ENCODE data around the gene CATSPERE. TPM values are rescaled to one million over a fixed set of nuclear protein-coding genes. Genes with fewer than 3 reads are reported as not detected.

CATSPERE gene
- total RNA-seq, 4 donors from 2014 or later: 0.49 to 0.58 (median 0.56) TPM; not detected in 1

DNA sequence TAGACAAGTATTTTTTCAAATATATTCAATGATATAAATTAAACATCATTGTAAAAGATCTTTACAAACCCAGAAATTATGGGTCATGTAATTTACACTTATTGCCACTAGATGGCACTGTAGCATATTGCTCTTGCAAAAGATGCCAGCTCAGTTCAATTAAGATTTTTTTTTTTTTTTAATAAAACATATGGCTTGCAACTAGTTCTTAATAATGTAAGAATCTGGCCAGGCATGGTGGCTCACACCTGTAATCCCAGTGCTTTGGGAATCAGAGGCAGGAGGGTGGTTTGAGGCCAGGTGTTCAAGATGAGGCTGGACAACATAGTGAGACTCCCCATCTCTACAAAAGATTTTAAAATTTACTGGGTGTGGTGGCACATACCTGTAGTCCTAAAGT, 142.4 kb downstream of the CATSPERE start:
- in situ Hi-C loops (cut with MboI; ENCODE audit: low sequenced_read_pairs in 4 of 4): loop anchor here in 3 of 4 donors (5.0 to 25.0 kb wide), 3 partner anchors 194 to 441 kb away; no protein-coding TSS in a partner anchor

DNA sequence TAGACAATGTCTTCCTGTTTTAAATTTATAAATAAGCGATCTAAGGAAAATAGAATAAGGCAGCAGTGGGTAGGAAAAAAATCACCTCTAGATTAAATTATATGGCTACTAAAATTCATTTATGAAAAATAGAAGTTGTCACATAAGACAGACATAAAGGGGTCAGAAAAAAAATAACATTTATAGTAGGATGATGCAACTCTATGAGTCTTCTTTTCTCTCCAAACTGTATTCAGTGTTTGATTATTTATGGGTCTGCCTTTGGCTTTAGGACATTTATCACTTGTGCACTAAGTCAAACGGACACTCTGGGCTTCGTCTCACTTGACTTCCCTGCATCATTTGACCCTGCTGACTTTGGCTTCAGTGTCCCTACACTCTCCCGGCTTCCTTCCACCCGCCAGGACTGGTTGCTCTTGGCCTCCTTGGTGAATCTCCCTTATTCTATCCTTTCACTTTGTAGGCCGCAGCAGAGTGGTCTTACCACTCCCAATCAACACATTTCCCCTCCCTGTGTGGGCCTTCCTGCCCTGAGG, 144.8 kb downstream of the CATSPERE start:
- H3K27me3 ChIP-seq: no peaks in the 10 kb centered on the region
- DNase-seq: no peak
- no peak overlapping the region for H3K4me3 ChIP-seq
- no peak for ATAC-seq
- intact Hi-C loops (cut with DNase I; ENCODE audit: low total_unique reads) (loop anchor here (2.0 kb wide), 1 partner anchor 437 kb away; no protein-coding TSS in a partner anchor), in situ Hi-C loops (cut with MboI; ENCODE audit: low sequenced_read_pairs in 4 of 4) (loop anchor here (5.0 to 25.0 kb wide), 6 partner anchors 186 to 441 kb away; no protein-coding TSS in a partner anchor)
- no peaks in the 10 kb centered on the region for H3K4me1 ChIP-seq
- no peaks in the 10 kb centered on the region for H3K9me3 ChIP-seq
- H3K27ac ChIP-seq: no peak overlapping the region
- H3K36me3 ChIP-seq: no peaks in the 10 kb centered on the region
- TF ChIP-seq POLR2A (IDR thresholded peaks at IDR 0.05): no peak
- no peak for TF ChIP-seq CTCF (IDR thresholded peaks at IDR 0.05 in 4 of 5, conservative IDR thresholded peaks at IDR 0.05 in 1 of 5)

More for the DNA sequence above, 142.4 kb downstream of the CATSPERE start:
- H3K9me3 ChIP-seq: no peaks in the 10 kb centered on the region
- ATAC-seq (no peak), DNase-seq (no peak)
- no peaks in the 10 kb centered on the region for H3K4me1 ChIP-seq
- no peaks in the 10 kb centered on the region for H3K27me3 ChIP-seq
- no peak for TF ChIP-seq POLR2A (IDR thresholded peaks at IDR 0.05)
- peak; percentile 75 to 88 (median 86) for TF ChIP-seq CTCF (IDR thresholded peaks at IDR 0.05 in 4 of 5, conservative IDR thresholded peaks at IDR 0.05 in 1 of 5)
- no peak overlapping the region for H3K4me3 ChIP-seq
- intact Hi-C loops (cut with DNase I; ENCODE audit: low total_unique reads): loop anchor here (1.0 to 5.0 kb wide), 2 partner anchors 49 to 193 kb away; partner anchors contain the start of gene DESI2
- no peaks in the 10 kb centered on the region for H3K36me3 ChIP-seq
- H3K27ac ChIP-seq: no peak overlapping the region

- TF ChIP-seq POLR2A (IDR thresholded peaks at IDR 0.05) (no peak), CTCF (IDR thresholded peaks at IDR 0.05 in 4 of 5, conservative IDR thresholded peaks at IDR 0.05 in 1 of 5) (no peak)
- no peak overlapping the region for H3K4me3 ChIP-seq
- H3K27ac ChIP-seq: no peak overlapping the region
- no peak for ATAC-seq
- intact Hi-C loops (cut with DNase I; ENCODE audit: low total_unique reads) (no loop called here), in situ Hi-C loops (cut with MboI; ENCODE audit: low sequenced_read_pairs in 4 of 4) (loop anchor here in 1 of 4 donors (25.0 kb wide), 1 partner anchor 423 kb away; no protein-coding TSS in a partner anchor)
- no peaks in the 10 kb centered on the region for H3K9me3 ChIP-seq
- H3K27me3 ChIP-seq: no peaks in the 10 kb centered on the region
- H3K4me1 ChIP-seq: no peaks in the 10 kb centered on the region
- DNase-seq: no peak
- H3K36me3 ChIP-seq: no peaks in the 10 kb centered on the region
These were observed 153.2 kb downstream of the CATSPERE start for GRCh38 chr1:244614113-244614836.

- in situ Hi-C loops (cut with MboI; ENCODE audit: low sequenced_read_pairs in 4 of 4) (loop anchor here in 1 of 4 donors (25.0 kb wide), 1 partner anchor 422 kb away; no protein-coding TSS in a partner anchor), intact Hi-C loops (cut with DNase I; ENCODE audit: low total_unique reads) (no loop called here)
- Histone ChIP-seq H3K4me3 (no peak overlapping the region), H3K27ac (no peak overlapping the region), H3K9me3 (no peaks in the 10 kb centered on the region), H3K27me3 (no peaks in the 10 kb centered on the region), H3K4me1 (no peaks in the 10 kb centered on the region), H3K36me3 (no peaks in the 10 kb centered on the region)
- no peak for TF ChIP-seq POLR2A (IDR thresholded peaks at IDR 0.05)
- no peak for TF ChIP-seq CTCF (IDR thresholded peaks at IDR 0.05 in 4 of 5, conservative IDR thresholded peaks at IDR 0.05 in 1 of 5)
- no peak for DNase-seq
- ATAC-seq: no peak
These were observed 153.8 kb downstream of the CATSPERE start for GRCh38 chr1:244614879-244615278.
